Activated CD4-positive, alpha-beta T cell treated with anti-CD3 and anti-CD28 coated beads, Interleukin-2, amount 50 U/mL, for 4 hours (primary cell): ENCODE data around the gene GNAI1.

Experiments used
- DNase-seq, 2 experiments: peaks; one replicate each; pipeline ENCODE4 v3.0.0-alpha.2; 2020

Gene GNAI1

DNA sequence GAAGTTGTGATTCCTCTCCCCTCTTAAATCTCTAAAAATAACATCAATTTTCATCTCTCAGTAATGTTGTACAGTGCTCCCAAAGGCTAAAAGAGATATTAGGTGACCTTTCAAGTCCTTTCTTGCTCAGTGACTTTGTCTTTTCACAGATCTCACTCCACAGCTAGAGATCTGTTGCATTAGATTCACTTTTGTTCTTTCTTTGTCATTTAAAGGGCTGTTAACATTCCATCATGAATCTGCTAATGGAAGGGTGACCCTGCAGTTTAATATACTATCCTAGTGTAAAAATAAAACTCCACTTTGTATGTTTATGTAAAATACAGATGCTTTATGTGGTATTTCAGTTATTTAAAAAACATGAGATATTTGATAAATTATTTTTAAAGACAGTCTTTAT is 30.5 kb downstream of the GNAI1 start:
- no peak for DNase-seq

DNA sequence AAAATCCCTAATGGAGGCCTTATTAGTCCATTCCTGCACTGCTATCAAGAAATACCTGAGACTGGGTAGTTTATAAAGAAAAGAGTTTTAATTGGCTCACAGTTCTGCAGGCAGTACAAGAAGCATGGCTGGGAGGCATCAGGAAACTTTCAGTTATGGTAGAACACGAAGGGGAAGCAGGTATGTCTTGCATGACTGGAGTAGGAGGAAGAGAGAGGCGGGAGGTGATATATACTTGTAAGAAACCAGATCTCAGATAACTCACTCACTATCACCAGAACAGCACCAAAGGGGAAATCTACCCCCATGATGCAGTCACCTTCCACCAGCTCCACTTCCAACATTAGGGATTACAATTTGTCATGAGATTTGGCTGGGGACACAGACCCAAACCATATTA is 35.8 kb downstream of the GNAI1 start:
- DNase-seq = no peak

DNA sequence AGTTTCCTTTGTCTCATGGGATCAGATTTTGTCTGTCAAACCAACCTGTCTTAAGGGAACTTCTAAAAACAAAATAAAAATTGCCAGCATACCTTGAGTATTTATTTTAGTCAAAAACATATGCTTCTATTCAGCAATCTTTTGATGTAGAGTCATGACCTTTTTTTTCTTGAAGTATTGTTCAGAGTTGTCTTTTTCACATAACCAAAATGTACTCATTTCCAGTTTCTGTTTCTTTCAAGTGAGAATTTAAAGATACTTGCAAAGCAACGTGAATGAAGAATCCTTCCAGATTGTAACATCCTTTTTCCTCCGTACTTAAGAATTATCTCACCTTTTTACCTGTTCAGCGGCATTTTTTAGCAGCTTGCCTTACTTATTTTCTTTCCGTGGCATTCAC is 37.8 kb downstream of the GNAI1 start:
- DNase-seq = no peak

DNA sequence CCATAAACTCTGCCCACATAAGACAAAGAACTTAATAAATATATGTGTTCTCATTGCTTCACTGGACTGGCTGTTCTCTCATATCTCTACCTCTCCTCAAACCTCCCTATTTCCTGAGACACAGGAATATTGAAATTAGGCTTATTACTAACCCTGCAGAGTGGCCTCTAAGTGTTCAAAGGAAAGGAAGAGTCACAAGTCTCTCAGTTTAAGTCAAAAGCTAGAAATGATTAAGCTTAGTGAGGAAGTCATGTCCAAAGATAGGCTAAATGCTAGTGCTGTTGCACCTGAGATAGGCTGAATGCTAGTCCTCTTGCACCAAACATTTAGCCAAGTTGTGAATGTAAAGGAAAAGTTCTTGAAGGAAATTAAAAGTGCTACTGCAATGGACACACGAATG is 41.1 kb downstream of the GNAI1 start:
- DNase-seq = no peak

DNA sequence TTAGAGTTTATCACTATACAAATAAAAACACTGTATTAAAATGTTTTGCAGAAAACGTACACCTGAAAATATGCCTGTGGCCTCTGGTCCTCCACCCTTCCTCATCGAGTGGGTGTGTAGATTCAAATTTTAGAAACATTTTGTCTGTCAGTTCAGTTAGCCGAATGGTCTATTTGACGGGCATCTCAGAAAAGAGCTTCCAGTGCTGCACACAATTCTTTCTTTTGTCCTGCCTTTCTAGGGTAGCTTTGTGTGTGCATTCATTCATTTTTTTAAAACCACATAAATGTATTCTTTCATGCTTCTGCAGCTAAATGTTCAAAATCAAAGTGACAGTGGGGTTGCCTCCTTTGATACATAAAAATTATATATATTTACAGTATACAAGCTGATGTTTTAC is 46.8 kb downstream of the GNAI1 start:
- no peak for DNase-seq

DNA sequence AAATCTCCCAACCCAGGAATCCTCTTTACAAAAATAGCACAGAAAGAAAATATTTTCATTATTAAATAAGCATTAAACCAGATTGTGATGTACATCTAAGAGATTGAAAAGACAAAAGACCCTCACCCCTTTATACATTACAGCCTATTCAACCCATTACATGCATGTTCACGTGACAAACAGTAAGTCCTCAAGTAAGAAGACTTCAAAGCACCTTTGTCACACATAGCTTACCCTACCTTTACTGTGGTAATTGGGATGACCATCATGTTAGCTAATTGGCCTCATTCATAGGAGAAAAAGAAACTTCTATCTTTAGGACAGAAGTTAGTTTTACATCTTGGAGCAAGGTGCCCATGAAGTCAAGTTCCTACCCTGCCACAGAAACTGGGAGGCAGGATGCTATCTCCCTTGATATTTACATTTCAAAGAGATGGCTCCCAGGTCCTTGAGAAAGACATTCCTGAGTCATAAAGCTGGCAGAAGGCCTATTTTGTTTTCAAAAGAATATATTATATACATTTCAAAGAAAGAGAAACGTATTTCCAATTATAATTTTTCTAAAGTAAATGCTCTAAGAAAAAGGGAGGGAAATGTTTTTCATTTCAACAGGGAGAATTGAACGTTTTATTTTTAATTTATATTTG is 48.1 kb downstream of the GNAI1 start:
- no peak for DNase-seq

DNA sequence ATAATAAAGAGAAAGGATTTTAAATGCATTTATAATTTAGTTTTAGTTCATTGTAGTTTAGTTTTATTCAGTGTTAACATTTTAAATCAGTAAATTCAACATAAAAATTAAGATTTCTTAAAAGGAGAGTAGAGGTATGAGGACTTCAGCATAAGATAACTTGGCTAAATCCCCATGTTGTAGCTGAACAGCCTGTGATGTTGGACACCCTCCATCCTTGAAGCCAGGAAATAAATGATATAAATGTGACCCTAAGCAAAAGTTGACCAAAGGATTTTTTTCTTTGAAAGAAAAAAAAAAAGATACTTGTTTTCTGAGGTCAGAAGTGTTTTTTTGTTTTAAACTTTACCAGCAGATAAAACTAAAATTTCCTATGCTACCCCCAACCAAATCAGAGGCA is 48.7 kb downstream of the GNAI1 start:
- DNase-seq = no peak

DNA sequence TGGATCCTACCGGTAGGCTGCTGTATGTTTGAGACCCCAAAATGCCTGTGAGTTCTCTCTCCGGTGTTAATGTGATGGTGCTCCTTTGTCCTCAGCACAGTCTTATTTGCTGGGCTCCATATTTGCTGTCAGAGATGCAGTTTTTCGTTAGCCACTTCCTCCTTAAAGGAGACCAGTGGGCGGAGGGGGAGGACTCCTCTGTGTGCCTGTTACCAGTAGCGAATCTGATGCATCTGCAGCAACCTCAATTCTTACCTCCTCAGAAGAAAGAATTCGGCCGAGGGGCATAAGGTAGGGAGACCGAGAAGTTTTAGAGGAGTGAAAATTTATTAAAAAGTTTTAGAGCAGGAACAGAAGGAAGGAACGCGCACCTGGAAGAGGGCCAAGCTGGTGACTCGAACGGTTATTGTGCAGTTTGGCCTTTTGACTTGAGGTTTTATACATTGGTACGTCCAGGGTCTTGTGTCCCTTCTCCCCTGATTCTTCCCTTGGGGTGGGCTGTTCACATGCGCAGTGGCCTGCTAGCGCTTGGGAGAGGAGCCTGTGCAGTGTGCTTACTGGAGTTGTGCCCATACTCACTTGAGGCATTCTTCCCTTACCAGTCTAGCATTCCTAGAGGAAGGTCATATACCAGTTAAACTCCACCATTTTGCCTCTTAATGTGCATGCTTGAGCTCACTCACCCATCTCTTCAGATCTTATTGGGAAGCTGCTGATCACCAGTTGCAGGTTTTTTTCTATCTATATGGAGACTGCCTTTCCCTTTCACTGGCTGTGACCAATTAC is 49.5 kb downstream of the GNAI1 start:
- no peak for DNase-seq

DNA sequence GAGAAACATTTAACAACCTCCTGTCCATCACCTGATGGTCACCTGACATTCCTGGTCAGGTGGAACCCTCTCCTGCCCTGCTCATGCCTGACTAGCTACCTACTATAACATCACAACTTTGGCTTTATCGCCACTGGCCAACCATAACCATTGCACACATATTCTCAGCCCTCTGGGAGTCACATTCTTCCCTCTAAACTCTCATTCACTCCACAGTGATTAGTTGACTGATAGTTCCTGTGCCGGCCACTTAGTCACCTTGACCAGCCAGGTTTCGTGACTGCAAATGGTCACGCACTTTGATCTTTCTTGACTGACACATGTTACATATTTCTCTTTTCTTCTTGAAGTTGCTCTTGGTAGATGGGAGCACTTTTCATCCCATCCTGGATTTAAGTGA is 50.1 kb downstream of the GNAI1 start:
- DNase-seq = no peak

DNA sequence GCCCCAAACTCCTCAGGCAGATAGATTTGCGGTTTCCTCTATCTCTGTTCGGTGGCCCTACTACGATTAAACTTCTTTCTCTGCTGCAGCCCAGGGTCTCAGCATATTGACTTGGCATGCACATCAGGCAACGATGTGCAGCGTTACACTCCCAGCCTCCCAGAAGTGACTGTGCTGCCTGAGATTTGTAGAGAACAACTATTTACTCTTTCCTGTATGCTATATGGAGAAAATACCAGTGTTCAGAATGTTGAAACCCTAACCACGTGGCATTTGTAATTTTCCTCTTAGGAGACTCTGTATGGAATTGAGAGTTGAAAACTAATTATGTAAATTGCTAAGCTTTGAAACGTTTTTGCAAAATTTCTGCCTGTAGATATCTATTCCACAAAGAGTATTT is 50.9 kb downstream of the GNAI1 start:
- no peak for DNase-seq

DNA sequence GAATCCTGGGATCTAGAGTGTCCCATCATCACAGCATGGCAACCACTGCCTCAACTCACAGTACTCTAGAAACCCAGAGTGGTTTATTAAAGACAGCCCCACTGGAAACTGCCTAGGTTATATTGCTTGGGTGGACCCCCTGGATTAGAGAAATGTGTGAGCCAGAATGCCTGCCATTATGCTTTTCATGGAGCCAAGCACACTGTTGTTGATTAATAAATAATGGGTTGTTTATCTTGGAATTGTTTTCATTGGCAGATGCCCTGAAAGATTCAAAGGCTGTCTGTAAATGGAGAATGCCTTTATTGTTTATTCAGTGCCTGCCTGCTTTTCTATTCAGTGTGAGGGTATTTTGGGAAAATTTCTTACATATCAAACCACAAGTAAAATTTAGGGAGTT is 52.1 kb downstream of the GNAI1 start:
- DNase-seq = no peak

DNA sequence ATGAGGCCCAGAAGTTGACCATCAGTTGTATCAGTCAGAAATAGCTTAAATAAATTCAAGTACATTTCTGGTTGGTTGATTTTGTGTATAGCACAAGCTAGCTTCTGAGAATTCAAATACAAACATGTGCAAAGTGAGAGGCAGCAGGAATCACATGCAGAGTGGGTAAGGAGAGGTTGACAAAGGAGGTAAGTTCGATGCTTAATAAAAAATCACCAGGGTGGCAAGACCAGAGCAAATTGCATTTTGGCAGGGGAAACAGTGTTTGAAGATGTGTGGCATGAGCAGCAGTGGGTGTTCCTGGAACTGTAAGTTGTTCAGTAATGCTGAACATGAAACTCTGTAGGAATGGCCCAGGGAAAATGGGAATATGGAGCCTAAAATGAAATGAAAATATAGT is 52.6 kb downstream of the GNAI1 start:
- DNase-seq = no peak

DNA sequence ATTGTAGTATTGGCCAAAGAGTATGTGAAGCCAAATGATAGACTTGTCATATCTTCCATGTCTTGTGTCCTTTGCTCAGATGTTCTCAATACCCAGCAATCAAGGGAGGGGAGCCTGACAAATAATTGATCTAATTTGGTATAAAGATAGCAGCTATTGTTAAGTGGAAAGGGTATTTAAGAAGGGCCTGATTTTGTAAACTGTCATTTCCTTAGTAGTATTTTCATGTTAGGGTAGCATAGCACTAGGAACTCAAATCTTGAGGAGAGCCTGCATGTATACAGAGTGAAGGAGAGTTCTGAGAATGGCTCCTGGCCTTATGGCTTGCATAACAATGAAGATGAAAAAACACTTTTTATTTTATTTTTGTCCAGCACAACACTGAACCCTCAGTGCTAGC is 53.1 kb downstream of the GNAI1 start:
- DNase-seq = no peak

DNA sequence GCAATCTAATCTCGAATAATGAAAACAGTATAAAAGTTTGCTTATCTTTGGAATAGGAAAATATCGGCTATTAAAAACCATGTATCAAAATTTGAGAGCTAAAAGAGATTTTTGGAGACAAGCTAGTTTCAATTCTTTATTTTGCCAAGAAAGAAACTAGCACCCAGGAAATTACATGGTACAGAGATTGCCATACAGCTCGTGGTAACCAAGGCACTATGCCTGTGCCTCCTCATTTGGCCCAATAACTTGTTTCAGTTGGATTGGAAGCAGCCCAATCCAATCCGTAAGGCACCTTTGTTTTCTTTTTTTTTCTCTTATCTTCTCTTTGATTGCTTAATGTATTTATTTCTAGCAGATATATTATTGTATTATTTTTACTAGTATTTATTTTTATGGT is 55.0 kb downstream of the GNAI1 start:
- no peak for DNase-seq

DNA sequence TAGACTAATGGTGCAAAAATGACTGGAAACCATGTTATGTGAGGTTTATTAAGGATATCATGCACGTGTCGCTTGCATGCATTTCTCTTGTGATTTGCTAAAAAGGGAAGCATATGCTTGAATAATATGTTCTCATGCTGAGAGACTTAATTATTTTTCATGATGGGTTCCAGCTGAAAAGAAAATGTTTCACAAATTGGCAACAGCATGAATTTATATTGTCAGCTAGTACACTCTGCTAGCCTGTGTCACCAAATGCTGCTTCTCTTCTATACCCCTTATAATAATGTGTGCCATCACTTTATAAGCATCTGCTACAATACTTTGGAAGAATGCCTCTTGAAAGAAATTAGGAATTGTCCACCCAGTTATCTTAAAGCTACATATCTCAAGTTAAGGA is 63.0 kb downstream of the GNAI1 start:
- DNase-seq = no peak

DNA sequence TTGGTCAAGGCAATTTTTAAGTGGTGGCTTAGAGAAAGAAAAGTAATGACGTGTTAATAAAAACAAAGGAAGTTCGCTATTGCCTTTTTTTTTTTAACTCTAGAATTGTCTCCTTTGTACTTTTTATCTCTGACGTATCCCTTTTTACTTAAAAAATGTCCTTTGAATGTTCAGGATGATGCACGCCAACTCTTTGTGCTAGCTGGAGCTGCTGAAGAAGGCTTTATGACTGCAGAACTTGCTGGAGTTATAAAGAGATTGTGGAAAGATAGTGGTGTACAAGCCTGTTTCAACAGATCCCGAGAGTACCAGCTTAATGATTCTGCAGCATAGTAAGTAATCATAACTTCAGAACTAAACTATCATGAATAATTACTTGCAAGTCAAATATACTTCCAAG is 64.4 kb downstream of the GNAI1 start:
- no peak for DNase-seq

DNA sequence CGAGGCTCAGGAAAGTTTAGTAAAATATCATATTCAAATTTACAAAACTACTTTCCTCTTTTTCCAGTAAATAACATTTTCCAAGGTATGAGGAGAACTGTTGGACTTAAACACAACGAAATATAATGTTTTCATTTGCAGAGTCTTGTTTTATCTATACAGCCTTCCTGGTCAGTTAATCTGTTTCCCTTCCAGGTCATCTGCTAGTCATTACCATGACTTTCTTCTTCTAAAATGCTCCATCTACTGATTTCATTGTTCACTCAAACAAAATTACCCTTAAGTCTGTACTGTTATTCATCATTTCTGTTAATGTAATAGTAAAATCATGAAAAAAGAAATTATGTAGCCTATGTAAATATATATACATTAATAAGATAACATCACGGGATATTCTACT is 69.8 kb downstream of the GNAI1 start:
- DNase-seq = no peak

DNA sequence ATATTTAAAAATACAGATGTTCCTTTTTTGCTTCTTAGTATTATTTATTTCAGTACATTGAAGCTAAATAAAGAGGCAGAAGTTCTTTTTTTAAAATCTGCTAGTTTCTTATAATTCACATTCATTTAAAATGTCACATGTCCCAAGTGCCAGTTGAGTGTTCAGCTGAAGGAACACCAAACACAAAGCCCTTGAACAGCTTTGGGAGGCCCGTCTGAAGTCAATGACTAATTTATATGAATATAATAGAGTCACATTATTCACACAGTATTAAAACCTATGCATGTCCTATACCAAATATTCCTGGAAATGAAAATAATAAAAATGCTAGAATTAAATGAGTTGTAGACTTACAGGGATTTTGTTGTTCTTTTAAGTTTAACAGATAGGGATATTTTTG is 70.3 kb downstream of the GNAI1 start:
- DNase-seq = no peak

DNA sequence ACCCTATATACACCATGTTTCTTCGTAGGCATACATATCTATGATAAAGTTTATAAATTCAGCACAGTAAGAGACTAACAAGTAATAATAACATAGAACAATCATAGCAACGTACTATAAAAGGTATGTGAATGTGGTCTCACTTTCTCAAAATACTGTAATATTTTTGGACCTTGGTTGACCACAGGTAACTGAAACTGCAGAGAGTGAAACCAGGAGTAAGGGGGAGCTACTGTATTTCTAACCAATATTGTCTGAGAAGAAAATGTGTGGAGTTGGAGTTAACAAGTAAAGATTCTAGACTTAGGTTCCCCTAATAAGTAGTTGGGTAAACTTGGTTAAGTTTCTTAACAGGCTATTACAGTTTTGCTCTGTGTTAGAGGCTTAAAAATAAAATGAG is 72.1 kb downstream of the GNAI1 start:
- no peak for DNase-seq

DNA sequence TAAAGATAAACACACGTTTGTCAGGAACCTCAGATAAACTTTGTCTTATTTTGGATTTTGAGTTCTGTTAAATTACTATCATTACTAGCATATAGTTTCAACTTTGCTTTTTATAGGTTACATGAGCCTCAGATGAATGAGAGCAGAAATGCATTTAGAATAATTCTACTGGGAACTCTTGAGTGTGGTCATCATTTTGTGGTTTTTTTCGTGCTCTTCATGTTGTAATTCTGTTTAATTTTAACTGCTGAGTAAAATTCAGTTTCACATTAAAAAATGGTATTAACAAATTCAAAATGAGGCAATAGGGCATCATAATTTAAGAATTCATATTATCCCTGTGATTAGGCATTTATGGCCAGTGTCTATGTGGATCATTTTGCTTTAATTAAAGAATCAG is 72.9 kb downstream of the GNAI1 start:
- DNase-seq = no peak

DNA sequence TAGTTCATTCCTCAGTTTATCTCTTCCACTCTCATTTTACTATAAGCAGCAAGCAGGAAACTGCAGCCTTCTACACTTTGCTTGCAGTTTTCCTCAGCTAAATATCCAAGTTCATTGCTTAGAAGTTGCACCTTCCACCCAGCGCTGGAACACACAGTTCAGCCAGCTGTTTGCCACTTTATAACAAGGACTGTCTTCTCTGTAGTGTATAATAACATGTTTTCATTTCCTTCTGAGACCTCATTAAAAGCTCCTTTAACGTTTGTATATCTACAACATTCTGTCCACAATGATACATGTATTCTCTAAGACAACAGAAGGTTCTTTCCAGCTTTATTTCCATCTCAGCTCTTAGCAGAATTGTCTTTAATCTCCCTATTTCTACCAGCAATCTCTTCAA is 74.1 kb downstream of the GNAI1 start:
- DNase-seq = no peak

DNA sequence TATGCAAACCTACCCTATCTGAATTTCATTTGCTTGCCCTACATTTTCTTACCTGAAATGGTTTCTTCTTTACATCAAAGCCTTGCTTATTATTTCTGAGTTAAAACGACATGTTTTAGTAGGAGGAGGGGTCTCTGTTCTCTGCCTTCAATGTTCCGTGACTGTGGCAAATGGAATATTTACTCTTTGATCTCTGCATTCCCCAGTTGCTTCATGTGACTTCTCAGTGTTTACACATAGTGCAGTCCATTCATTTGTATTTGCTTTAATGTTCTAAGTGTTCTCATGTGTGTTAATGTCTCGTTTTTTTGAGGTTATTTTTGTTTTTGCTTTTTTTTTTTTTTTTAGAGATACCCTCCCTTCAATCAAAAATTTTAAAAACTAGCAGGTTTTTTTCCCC is 75.8 kb downstream of the GNAI1 start:
- no peak for DNase-seq

DNA sequence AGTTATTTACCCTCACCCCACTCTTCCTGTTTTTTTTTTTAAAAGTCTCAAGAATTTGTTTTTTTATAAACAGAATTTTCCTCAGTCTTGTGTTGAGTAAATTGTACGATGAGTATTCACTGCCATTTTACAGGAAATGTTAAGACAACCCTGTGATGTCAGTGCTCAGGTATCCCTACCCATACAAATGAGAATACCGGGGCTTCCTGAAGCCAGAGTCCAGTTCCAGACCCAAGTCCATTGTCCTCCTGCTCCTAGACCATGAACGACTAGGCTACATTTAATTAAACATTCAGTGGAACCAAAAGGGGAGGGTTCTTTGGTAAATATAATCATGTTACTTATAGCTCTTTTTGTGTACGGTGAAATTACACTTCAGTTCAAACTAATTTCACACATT is 79.2 kb downstream of the GNAI1 start:
- DNase-seq = no peak

DNA sequence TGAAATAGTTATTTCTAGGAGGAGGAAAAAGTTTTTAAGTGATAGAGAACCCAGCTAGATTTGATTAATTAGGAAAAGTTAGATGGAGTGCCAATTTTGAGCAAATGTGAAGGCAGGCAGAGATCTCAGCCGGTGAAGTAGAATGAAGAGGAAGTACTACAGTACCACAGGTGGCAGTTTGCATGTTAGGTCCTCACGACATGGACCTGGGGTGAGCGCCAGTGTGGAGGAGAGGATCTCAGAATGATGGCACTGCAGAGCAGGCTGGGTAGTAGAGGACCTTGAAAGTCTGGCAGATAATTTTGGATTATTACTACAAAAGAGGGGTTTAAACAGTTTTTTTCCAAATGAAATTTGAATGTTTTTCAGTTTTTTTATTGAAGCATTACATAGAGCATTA is 81.1 kb downstream of the GNAI1 start:
- DNase-seq = no peak
